GM13977 (cell line): Measurements from ENCODE around the gene SLCO4A1.

ENCODE experiments used
- DNase-seq: peaks from one replicate; pipeline ENCODE4 v3.0.0; 2012; ENCODE audit warnings: low spot score
- CTCF ChIP-seq: IDR thresholded peaks from 2 replicates; pipeline ENCODE4 v1.5.1; 2012; ENCODE audit warnings: mild to moderate bottlenecking, control low read depth; ENCODE audit not compliant: insufficient read depth; ENCODE audit errors: extremely low read depth, missing control alignments
- in situ Hi-C: fragments of 300-500 bp; cut with MboI; formaldehyde crosslinking; loops from one replicate; pipeline ENCODE4 v1.12.0; 2022; ENCODE audit warnings: low sequenced_read_pairs, low pct_unique_long_range_greater_than_20kb, mixed read lengths, inconsistent platforms; ENCODE audit not compliant: unreplicated experiment

Gene SLCO4A1

DNA sequence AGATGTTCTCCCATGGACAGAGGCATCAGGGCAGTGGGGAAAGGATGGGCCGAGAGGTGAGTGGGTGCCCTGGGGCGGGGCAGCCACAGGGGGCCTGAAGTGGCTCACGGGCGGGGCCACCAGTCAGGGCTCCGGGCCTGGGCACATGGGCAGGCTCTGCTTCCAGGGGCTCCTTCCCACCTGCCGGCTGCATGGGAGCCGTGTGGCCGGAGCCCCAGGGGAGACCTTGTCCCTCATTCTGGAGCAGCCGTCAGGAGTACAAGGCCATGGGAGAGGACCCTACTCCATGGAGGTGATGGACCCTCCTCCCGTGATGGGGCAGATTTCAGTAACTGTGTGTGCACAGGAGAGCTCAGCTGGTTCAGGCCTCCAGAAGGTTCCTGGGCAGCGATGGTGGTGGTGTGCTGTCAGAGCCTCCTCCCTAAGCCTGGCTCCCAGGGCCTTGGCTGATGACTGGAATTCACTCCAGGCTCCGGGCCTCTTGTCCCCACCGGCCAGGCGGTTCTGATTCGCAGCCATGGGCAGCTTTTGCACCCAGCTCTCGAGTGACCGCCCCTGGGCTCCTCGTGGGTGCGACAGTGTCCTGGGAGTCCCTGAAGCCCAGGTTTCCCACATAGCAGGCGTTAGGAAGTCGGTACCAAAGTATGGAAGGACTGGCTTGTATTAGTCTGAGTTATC lies 6.2 kb downstream of the SLCO4A1 start:
- no peak for DNase-seq
- no peak for TF ChIP-seq CTCF
- in situ Hi-C loops, result no loop called here

DNA sequence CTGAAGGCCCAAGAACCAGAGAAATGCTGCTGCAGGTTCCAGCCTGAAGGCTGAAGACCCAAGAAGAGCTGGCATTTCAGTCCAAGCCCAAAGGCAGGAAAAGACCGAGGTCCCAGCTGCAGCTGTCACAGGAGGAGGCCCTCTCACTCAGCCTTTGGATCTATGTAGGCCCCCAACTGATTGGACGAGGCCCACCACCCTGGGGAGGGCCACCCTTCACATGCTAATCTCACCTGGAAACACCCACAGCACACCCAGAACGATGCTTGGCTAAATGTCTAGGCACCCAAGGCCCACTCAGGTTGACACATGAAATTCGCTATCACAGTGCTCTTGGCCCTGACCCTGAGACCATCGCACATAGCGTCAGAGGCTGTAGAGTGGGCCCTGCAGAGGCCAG lies 6.8 kb downstream of the SLCO4A1 start:
- no peak for DNase-seq
- TF ChIP-seq CTCF, result no peak
- in situ Hi-C loops, result no loop called here

GRCh38 chr20:62650551-62651284 lies 8.4 kb downstream of the SLCO4A1 start:
- DNase-seq, result no peak
- TF ChIP-seq CTCF, result no peak
- in situ Hi-C loops, result no loop called here

DNA sequence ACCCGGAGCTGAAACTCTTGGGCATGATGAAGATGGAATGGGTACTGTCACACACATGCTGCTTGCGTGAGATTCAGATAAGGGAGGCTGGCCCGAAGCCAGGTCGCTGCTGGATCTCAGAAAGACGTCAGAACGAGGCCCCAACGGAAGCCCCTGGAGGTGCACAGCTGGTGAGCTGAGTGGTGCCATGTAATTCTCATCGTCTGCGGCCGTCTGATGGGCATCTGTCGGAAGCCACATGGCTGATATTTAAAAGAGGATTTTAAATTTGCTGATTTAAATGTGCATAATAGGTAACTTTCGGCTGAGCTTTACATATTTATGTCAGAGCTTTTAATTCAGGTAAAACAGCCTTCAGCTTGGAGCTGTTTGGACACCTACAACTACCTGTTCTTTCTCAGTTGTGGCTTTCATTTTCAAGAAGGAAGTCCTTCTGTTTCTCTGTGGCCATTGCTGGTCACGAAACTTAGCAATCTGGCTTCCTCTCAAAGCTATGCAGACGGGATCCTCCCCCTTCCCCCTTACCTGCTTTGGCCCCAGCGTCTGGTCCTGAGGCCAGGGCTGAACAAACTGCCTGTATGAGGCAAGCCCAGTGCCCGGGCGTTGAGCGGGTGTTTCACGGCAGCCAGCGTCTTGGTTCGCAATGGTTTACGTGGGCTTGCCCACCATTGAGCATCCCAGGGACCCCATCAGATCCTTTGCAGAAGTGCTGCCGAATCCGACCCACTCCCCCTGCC lies 9.2 kb downstream of the SLCO4A1 start:
- TF ChIP-seq CTCF, result no peak
- peak; percentile 93 for DNase-seq
- in situ Hi-C loops, result no loop called here

- DNase-seq, result peak; percentile 93
- in situ Hi-C loops, result no loop called here
- TF ChIP-seq CTCF, result no peak
Measured at GRCh38 chr20:62652041-62652893, 10.0 kb downstream of the SLCO4A1 start.

GRCh38 chr20:62652894-62653305 lies 10.6 kb downstream of the SLCO4A1 start:
- no peak for DNase-seq
- no peak for TF ChIP-seq CTCF
- in situ Hi-C loops, result no loop called here
